Lower leg skin (tissue), 3 donors: ENCODE data around the gene TRIM9.

ENCODE experiments used
- POLR2A ChIP-seq, 2 donors: fragments of 450-650 bp; IDR thresholded peaks; one replicate each; pipeline ENCODE4 v1.6.1; 2016 to 2017; ENCODE audit warnings: antibody characterized with exemption in 2 of 2, mild to moderate bottlenecking in 1 of 2, moderate library complexity in 1 of 2
- TF ChIP-seq, protein P1 (sequence below), 3 donors: fragments of 450-650 bp; IDR thresholded peaks; one replicate each; pipeline ENCODE4 v1.5.1; 2016; ENCODE audit warnings: antibody characterized with exemption in 3 of 3, mild to moderate bottlenecking in 3 of 3, moderate library complexity in 2 of 3

DNA sequence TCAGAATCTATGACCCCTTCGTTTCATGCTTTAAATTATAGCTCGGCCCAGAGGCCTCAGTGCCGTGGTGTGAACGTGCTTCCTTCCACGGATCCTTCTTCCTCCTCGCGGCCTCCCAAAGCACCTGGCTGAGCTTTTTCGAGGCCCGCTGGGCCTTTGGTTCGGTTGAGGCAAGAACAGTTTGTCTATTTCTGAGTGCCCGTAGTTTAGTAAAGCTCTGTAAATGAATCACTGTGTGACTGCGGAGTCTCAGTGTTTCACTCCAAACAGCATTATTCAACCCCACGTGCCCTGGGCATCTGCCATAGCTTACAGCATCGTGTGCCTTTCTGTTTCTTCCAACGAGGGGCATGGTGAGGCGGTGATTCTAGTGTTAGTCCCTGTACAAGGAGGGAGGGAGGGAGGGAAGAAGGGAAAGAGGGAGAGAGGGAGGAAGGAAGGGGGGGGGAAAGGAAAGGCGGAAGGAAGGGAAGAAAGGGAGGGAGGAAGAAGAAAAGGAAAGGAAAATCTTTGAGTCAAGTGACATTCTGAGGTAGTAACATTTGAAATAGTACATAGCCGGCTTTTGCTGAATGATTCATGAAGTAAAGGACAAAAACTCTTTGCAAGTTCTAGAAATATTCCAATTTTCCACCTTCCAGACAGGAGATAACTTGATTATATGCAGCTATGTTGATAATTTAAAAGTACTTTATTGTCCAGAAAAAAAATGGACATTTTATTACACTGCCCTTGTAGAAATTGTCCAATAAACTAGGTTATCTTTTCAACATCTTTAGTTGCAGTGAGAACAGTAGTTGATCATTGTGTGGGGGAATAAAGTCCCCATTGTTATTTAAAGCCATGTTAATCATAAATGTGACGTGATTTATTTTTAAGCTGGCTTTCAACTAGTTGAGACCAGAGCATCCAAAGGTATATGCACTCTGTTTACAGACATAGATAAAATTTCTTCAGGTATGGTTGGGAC lies 1.2 kb upstream of the TRIM9 start:
- TF ChIP-seq, protein P1, sequence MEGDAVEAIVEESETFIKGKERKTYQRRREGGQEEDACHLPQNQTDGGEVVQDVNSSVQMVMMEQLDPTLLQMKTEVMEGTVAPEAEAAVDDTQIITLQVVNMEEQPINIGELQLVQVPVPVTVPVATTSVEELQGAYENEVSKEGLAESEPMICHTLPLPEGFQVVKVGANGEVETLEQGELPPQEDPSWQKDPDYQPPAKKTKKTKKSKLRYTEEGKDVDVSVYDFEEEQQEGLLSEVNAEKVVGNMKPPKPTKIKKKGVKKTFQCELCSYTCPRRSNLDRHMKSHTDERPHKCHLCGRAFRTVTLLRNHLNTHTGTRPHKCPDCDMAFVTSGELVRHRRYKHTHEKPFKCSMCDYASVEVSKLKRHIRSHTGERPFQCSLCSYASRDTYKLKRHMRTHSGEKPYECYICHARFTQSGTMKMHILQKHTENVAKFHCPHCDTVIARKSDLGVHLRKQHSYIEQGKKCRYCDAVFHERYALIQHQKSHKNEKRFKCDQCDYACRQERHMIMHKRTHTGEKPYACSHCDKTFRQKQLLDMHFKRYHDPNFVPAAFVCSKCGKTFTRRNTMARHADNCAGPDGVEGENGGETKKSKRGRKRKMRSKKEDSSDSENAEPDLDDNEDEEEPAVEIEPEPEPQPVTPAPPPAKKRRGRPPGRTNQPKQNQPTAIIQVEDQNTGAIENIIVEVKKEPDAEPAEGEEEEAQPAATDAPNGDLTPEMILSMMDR (IDR thresholded peaks at IDR 0.05) = no peak
- no peak for TF ChIP-seq POLR2A (IDR thresholded peaks at IDR 0.05)
